ENCODE measurements around the gene ABHD6.
"Not testable (repeated sequence)": the region's sequence is repeated elsewhere in the genome, so short reads cannot be mapped to it uniquely, and the experiment has no call there.

ABHD6 gene

DNA sequence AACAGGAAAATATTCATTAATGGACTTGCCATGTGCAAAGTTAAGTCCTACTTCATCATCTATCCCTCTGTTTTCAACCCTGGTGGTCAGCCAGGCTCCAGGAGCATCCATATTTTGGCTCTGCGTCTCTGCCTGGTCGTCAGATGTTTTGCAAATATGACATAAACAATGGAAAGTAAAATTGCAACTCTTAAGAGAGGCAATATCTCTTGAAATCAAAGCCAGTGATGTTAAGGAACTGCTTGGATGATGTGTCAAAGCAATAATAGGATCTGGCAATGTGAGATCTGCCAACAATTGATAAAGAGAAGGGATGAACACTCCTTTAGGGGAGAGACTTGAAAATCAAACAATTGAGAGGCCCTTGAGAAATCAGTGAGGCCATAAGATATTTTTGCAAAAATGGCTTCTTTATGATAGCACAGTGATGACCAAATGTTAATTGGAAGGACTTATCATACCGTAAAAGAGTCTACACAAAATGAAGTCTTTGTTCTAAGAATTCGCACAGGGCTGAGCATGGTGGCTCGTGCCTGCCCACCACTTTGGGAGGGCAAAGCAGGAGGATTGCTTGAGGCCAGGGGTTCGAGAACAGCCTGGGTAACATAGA is 6.5 kb downstream of the ABHD6 start:
- no peak for DNase-seq

DNA sequence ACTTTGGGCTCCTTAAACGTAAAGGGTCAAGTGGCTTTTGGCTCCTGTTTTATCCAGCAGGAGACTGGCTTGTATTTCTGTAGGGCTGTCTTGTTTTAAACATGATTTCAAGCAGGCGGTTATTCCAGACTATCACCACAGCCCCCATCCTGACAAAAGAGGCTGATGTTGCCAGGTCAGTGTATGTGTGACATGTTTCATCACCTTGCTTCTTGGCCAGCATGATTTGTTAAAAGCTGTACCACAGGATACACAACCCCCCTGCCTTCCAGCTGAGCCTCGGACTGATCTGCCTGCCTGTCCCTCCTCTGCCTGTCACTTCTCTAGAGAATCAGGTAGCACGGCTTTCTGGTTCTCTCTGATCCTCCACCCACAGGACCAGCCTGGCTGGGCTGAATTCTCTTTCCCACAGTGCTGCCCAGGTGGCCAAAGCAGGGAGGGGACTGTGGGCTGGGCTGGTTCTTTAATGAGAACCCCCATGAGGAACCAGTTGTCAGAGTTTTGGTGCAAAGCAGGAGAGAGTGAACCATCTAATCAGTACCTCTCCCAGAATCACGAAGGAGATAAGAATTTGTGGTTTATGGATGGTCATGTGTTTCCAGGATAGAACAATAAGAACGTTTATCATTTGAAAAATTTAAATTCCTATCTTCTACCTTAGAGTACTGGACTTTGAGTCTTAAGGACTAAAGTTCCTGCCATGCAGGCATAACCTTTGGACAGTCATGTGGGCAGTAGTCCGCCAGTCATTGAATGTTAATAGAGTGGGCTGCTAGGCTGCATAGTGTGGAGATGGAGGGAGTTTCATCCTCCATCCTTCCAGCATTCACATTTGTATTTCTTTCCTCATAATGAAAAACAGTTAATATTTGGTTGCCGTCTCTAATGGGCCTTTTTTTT is 8.8 kb downstream of the ABHD6 start:
- DNase-seq = no peak

DNA sequence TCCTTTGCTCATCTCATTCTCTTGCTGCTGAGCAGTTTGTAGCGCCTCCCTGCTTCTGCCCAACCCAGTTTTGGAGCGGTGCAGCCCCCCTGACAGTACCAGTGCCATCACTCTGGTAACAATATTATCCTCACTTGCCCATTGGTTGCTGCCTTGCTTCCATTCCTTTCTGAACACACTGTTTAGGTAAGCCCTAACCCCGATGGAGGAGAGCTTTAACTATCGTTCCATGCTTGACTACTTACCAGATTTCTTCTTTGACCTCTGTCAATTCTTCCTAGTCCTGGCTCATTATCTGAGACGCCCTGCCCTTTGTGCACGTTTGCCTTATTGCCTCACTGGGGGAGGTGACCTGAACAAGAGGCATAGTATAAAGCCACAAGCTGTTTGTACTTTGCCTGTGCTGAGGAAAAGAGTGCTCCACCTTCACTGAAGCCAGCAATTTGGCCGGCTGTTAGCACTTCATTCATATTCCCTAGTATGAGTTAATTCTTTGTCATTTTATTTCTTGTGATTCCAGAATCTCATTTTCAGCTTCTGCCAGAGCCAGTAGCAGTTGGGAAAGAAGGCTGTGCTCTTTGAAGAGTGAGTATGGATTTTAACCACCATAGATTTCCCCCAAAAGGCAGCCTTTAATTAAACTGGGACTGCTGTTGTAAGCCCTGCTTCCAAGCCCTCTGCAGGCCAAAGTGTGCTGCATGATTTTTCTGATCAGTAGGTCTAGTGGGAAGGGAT is 11.9 kb downstream of the ABHD6 start:
- DNase-seq = no peak

DNA sequence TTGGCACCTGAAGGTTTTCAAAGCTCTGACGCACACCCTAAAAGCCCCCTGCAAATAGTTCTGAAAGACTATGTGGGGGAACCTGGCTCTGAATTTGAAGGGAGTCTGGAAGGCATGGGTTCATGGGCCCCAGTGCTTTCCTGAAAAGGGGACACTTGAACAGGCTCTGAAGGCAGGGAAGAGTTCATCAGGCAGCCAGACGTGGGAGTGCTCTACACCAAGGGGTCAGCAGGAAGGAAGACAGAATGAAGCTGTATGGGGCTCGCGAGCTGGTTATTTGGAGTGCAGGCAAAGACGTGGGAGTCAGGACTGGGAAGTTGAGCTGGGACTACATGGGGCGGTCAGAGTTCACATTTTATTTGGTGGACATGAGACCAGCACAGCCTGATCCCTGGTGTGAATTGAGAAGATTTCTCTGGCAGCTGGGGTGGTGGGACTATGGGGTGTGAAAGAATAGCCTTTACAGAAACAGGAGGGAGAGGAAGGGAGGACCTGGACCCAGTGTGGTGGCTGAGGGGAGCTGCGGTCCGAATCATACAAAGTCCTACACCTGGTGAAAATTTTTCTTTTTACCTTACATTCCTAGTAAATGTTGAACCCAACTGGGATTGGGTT is 12.6 kb downstream of the ABHD6 start:
- no peak for DNase-seq

DNA sequence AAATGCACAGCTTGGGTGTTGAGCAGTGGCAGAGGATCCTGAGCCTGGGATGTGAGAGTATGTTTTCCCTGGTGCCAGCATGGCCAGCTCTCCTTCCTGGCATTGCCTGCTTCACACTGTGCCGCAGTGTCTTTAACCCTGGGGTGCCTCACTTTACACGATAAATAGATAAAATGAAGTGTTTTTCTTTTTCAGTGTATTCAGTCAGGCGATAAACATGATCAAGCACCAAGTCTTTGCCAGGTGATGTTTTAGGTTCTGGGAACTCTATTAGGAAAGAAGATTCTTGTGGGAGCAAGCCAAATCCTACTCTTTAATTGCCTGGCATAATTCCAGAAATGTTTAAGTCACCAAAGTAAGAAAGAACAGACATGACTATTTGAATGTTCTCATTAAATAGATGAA is 14.0 kb downstream of the ABHD6 start:
- DNase-seq = no peak

DNA sequence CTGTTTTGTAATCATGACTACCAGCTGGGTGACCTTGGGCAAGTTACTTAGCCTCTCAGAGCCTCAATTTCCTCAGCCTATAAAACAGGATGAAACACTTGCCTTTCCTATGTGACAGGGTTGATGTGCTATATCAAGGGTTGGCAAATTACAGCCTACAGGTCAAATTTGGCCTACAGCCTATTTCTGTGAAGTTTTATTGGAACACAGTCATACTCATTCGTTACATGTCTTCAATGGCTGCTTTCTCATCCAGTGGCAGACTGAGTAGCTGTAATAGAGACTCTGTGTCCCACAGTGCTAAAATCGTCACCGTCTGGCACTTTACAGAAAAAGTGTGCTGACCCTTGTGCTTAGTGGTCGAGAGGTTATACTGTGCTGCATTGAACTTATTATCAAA is 16.6 kb downstream of the ABHD6 start:
- no peak for DNase-seq

DNA sequence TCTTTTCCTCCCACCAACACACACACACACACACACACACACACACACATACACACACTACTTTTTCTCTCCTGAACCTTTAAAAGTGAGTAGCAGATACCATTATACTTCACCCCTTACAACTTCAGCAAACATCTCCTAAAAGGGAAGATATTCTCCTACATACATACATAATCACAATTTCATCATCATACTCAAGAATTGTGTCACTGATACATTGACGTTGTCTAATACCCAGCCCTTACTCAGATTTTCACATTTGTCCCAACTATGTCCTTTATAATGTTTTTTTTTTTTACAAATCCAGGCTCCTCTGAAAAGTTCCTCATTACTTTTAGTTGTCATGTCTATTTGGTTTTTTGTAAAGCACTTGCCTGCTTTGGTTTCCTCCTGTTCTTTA is 18.5 kb downstream of the ABHD6 start:
- DNase-seq = no peak

DNA sequence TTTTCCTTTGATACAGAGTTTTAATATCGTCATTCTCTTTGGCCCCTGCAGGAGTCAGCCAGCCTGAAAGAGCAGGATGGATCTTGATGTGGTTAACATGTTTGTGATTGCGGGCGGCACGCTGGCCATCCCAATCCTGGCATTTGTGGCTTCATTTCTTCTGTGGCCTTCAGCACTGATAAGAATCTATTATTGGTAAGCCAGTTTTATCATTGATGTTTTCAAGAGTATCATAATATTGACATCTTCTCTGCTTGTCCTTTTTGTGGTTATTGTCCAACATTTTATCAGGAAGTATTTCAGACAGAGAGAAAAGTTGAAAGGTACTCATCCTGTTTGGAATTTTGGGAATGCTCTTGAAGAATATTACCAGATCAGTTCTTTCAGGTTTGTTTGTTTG is 18.9 kb downstream of the ABHD6 start:
- no peak for DNase-seq

DNA sequence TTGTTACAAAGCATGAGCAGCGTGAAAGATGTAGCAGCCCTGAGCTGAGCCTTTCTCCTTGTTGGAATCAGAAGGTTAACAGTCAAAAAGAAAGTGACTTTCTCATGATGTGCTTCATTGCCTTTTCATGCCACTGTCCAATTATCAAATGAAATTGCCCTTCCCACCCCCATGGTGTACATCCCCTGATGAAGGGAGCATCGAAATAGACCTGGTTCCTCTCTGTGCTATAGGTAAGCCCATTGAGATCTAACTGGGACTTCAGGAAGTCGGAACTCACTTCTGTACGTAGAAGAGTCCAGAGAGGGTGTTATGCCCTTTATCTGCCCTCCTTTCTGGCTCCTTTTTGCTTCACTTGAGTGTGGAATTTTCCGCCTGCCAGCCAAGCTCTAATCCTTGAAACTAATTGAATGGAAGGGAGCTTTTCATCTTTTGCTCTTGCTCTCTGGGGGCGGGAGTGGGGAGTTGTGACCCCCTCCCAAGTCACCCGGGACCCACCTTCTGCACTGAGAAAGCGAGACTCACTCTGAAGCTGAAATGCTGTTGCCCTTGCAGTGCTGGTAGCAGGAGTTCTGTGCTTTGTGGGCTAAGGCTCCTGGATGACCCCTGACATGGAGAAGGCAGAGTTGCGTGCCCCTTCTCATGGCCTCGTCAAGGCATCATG is 20.9 kb downstream of the ABHD6 start:
- DNase-seq = no peak

DNA sequence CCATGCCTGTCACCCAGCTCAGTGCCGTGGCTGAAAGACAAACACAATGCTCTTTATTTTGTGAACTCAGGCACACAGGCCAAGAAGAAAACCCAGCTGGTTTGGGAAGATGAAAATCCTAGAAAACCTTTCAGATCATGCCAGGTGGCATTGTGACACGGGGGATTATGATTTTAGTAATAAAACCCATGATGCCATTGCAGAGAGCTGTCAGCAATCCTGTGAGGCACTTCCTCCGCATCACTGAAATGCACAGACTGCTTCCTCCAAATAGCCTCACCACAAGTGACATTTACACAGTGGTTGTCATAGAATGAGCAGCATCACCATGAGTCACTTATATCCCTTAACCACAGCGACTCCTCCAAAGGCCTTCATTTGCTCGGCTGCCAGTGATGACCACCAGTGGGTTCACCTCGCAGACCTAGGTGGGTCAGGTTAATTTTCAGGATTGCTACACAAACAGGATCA is 22.7 kb downstream of the ABHD6 start:
- DNase-seq = peak; percentile 59

DNA sequence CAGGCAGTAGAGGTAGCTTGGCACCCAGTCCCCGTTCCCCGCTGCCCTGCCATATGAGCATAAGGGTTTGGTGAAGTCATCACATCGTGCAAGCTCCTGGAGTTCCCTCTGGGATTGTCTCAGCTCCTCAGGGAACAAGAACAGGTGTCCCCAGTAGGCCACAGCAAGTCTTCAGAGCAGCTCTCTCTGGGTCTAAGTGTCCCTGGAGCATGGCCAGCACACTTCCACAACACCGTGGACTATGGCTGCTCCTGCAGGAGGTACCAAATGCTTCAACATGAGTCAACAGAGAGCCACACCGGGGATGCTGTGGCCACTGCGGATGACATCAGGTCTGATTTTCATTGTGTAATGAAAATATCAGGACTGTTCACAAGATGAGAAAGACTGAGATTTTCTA is 23.1 kb downstream of the ABHD6 start:
- peak; percentile 10 for DNase-seq

DNA sequence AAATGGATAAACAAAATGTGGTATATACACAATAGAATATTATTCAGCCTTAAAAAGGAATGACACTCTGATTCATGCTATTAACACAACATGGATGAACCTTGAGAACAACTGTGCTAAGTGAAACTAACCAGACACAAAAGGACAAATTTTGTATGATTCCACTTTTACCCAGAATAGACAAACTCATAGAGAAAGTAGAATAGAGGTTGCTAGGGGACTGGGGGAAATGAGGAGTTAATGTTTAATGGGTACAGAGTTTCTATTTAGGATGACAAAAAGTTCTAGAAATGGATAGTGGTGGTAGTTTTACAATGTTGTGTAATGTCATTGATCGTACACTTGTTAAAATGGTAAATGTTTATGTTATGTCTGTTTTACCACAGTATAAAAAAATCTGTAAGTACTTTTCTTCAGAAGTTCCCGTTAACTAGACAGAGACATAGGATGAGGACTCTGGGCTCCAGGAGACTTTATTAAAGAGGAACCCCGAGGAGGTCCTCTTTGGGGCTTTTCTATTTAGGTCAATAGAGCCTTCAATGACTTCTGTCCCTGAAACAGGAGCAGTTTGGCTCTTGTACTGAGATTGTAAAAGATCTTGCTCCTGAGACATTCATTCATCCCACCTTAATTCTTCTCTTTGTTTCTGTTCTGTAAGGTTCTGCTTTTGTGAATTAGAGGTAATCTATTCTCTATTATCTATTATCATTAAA is 24.5 kb downstream of the ABHD6 start:
- no peak for DNase-seq

DNA sequence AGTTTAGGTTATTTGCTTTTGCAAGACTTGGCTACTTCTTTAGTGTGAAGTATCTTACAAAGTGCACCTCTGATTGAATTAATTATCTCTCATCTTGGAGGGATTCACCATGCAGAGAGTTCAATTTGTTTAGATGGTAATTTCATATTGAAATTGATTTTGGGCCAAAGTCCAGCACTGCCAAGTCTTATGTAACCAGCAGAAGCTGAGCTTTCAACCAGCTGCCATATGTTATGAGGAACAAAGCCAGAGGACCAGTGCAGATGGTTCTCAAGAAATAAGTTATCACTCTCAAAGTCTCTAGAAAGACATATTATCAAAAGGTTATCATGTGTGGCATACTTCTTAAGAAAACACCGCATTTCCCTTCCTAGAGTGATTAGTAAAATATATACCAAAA is 29.0 kb downstream of the ABHD6 start:
- DNase-seq = no peak

DNA sequence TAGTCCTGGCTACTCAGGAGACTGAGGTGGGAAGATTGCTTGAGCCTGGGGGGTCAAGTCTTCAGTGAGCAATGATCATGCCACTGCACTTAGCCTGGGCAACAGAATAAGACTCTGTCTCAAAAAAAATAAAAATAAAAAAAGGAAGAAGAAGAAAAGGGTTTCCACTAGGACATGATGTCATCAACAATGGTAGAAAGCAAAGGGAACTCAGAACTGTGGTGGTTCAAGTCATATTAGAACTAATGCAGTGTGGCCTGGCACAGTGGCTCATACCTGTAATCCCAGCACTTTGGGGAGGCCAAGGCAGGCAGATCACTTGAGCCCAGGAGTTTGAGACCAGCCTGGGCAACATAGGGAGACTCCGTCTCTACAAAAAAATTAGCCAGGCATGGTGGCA is 30.0 kb downstream of the ABHD6 start:
- DNase-seq = not testable (repeated sequence)

DNA sequence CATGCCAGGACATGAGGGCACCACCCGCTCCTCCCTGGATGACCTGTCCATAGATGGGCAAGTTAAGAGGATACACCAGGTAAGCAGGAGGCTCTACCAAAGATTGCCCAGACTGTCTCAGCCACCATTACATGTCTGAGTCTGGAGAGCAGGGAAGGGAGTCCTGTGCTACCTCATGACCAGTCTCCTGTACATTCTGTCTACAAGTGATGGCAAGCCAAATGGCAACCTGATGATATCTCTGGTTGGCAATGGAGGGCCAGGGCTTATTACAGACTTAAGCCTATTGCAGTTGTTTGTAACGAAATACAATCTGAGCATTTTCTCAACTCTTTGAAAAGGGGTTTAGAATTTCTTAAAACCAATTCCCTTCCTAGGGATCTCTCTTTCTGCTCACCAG is 31.8 kb downstream of the ABHD6 start:
- no peak for DNase-seq

DNA sequence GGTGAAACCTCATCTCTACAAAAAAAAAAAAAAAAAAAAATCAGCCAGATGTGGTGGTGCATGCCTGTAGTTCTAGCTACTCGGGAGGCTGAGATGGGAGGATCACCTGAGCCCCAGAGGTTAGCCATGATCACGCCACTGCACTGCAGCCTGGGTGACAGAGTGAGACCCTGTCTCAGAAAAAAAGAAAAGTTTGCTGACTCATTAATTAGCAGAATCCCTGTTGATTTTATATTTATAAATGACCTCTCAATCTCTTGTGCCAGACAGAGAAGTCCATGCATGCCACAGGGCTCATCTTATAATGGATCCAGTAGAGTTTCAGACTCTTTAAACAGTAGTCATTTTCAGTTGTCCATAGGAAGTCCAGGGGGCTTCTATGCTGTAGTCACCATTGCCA is 32.9 kb downstream of the ABHD6 start:
- no peak for DNase-seq

DNA sequence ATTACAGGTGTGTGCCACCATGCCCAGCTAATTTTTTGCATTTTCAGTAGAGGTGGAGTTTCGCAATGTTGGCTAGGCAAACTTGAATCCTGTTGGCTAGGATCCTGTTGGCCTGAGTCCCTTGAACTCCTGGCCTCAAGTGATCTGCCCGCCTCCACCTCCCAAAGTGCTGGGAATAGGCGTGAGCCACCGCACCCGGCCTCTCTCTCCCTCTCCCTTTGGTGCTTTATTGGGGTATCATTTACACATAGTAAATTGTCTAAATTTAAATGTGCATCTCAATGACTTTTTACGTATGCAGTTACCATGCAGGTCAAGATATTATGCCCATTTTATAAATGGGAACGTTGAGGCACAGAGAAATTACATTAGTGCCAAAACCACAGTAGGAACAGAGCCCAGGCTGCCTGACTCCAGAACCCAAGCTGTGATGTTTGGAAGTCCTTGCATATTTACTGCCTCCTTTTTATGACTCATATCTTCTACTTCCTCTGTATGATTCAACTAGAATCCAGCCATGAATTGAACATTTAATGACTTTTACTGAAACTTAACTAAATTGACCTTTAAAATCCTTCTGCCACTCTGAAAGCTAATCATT is 34.4 kb downstream of the ABHD6 start:
- peak; percentile 36 for DNase-seq

DNA sequence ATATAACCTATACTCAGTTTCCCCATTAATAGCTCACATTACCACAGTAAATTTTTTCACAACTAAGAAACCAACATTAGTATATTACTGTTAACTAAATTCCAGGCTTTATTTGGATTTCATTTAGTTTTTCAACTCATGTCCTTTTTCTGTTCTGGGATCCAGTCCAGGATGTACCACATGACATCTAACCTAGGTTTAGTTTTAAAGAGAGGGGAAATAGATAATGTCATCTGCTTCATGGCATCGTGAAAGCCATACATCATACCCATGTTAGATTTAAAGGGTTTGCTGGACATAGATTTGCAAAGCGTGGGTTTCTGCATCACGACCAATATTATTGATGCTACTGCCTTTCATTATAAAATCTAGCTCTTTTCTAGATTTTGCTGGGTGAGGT is 35.3 kb downstream of the ABHD6 start:
- no peak for DNase-seq

DNA sequence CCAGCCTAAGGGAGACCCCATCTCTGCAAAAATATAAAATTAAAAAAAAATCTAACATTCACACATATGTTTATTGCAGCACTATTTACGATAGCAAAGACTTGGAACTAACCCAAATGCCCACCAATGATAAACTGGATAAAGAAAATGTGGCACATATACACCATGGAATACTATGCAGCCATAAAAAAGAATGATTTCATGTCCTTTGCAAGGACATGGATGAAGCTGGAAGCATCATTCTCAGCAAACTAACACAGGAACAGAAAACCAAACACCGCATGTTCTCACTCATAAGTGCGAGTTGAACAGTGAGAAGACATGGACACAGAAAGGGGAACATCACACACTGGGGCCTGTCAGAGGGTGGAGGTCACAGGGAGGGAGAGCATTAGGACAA is 35.8 kb downstream of the ABHD6 start:
- not testable (repeated sequence) for DNase-seq

DNA sequence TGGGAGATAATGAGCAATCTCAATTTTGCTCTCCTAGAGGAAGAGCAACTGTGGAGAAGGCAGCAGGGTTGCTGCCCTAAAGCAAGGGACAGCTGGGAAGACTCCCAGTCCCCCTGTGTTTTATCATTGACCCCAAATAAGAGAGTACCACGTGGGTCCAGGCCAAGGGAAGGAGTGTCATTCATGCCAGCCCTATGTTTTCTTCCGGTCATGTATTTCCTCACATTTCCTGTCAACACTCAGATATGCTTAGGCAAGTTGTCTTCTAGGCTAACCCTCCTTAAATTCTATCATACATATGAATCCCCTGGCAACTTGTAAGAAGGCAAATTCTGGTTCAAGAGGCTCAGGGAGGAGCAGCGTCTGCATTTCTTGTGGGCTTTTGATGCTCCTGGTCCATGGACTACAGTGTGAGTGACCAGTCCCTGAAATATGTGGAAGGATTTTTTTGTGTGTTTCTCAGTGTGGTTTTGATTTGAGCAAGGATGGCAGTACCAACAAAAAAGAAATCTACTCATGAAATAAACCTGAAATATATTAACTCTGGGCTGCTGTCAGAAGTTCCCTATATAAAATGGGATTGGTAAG is 36.5 kb downstream of the ABHD6 start:
- no peak for DNase-seq

DNA sequence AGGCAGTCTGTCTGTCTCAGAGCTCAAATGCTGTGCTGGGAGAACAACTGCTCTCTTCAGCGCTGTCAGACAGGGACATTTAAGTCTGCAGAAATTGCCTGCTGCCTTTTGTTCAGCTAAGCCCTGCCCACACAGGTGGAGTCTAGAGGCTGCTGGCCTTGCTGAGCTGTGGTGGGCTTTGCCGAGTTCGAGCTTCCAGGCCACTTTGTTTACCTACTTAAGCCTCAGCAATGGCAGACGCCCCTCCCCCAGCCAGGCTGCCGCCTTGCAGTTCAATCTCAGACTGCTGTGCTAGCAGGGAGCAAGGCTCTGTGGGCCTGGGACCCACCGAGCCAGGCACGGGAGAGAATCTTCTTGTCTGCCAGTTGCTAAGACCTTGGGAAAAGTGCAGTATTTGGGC is 43.5 kb downstream of the ABHD6 start:
- DNase-seq = no peak

All from activated CD4-positive, alpha-beta T cell treated with anti-CD3 and anti-CD28 coated beads, Interleukin-2, amount 50 U/mL, for 16 hours (primary cell).